H9 (cell line): ENCODE data around the gene PLCH2. TPM values are rescaled to one million over a fixed set of nuclear protein-coding genes. Genes with fewer than 3 reads are reported as not detected.

Source experiments
- DNase-seq: peaks from one replicate; pipeline ENCODE4 v3.0.0-alpha.2; 2017
- H2AFZ ChIP-seq: one replicate; pipeline ENCODE4 v1.6.1; 2013; ENCODE audit warnings: mild to moderate bottlenecking, low read length, control low read depth, moderate library complexity
- H2AK5ac ChIP-seq: 2 replicates; pipeline ENCODE4 v1.6.1; 2013; ENCODE audit warnings: low read length, control low read depth, mixed read lengths; ENCODE audit not compliant: insufficient read length
- H2BK120ac ChIP-seq: one replicate; pipeline ENCODE4 v1.6.1; 2013; ENCODE audit warnings: low read depth, mild to moderate bottlenecking, low read length, control low read depth, inconsistent platforms; ENCODE audit not compliant: poor library complexity, severe bottlenecking
- H2BK12ac ChIP-seq: 2 replicates; pipeline ENCODE4 v1.6.1; 2013; ENCODE audit warnings: low read length, control low read depth, mixed read lengths, low read depth; ENCODE audit not compliant: insufficient read length
- H2BK15ac ChIP-seq: 2 replicates; pipeline ENCODE4 v1.6.1; 2013; ENCODE audit warnings: low read depth, low read length, control low read depth
- H2BK20ac ChIP-seq: one replicate; pipeline ENCODE4 v1.6.1; 2013; ENCODE audit warnings: low read depth, mild to moderate bottlenecking, low read length, control low read depth, inconsistent platforms; ENCODE audit not compliant: poor library complexity, severe bottlenecking
- H2BK5ac ChIP-seq: 2 replicates; pipeline ENCODE4 v1.6.1; 2013; ENCODE audit warnings: low read length, control low read depth, mixed read lengths; ENCODE audit not compliant: insufficient read length
- H3K14ac ChIP-seq: 2 replicates; pipeline ENCODE4 v1.6.1; 2013; ENCODE audit warnings: low read length, control low read depth; ENCODE audit not compliant: insufficient read depth
- H3K18ac ChIP-seq: 2 replicates; pipeline ENCODE4 v1.6.1; 2013; ENCODE audit warnings: low read depth, mild to moderate bottlenecking, mixed read lengths, low read length, control low read depth; ENCODE audit not compliant: insufficient read length
- H3K23ac ChIP-seq: 2 replicates; pipeline ENCODE4 v1.6.1; 2013; ENCODE audit warnings: low read length, control low read depth, mixed read lengths, low read depth; ENCODE audit not compliant: insufficient read length
- H3K23me2 ChIP-seq: 2 replicates; pipeline ENCODE4 v1.6.1; 2013; ENCODE audit warnings: low read depth, mild to moderate bottlenecking, mixed read lengths, low read length, control low read depth; ENCODE audit not compliant: insufficient read length, poor library complexity, severe bottlenecking
- H3K27ac ChIP-seq: 2 replicates; pipeline ENCODE4 v1.5.1; 2013; ENCODE audit warnings: low read length, control low read depth, mixed read lengths, low read depth; ENCODE audit not compliant: insufficient read length
- H3K27me3 ChIP-seq: 2 replicates; pipeline ENCODE4 v1.6.1; 2013; ENCODE audit warnings: low read length, control low read depth, inconsistent platforms; ENCODE audit not compliant: insufficient read depth
- H3K4ac ChIP-seq: 2 replicates; pipeline ENCODE4 v1.6.1; 2013; ENCODE audit warnings: low read depth, mild to moderate bottlenecking, control low read depth, inconsistent platforms, low read length, moderate library complexity
- H3K4me1 ChIP-seq: 2 replicates; pipeline ENCODE4 v1.6.1; 2013; ENCODE audit warnings: low read length, control low read depth, inconsistent platforms; ENCODE audit not compliant: insufficient read depth
- H3K4me2 ChIP-seq: 2 replicates; pipeline ENCODE4 v1.6.1; 2013; ENCODE audit warnings: low read length, control low read depth, mixed read lengths; ENCODE audit not compliant: insufficient read length, insufficient read depth
- H3K56ac ChIP-seq: 2 replicates; pipeline ENCODE4 v1.6.1; 2013; ENCODE audit warnings: low read depth, mild to moderate bottlenecking, mixed read lengths, low read length, control low read depth; ENCODE audit not compliant: insufficient read length
- H3K79me1 ChIP-seq: 2 replicates; pipeline ENCODE4 v1.6.1; 2013; ENCODE audit warnings: low read depth, mild to moderate bottlenecking, moderate library complexity, low read length, control low read depth, inconsistent platforms; ENCODE audit not compliant: insufficient read depth, poor library complexity, severe bottlenecking
- H3K79me2 ChIP-seq: 2 replicates; pipeline ENCODE4 v1.6.1; 2013; ENCODE audit warnings: low read length, control low read depth, inconsistent platforms; ENCODE audit not compliant: insufficient read depth
- H3K9ac ChIP-seq: 2 replicates; pipeline ENCODE4 v1.6.1; 2013; ENCODE audit warnings: low read length, control low read depth, mixed read lengths; ENCODE audit not compliant: insufficient read length; ENCODE audit errors: extremely low read depth
- H3K9me3 ChIP-seq: one replicate; pipeline ENCODE4 v1.6.1; 2013; ENCODE audit warnings: low read depth, low read length, inconsistent platforms; ENCODE audit not compliant: control insufficient read depth
- H3T11ph ChIP-seq: one replicate; pipeline ENCODE4 v1.6.1; 2013; ENCODE audit warnings: mild to moderate bottlenecking, low read length, control low read depth, inconsistent platforms
- H4K20me1 ChIP-seq: one replicate; pipeline ENCODE4 v1.6.1; 2013; ENCODE audit not compliant: control insufficient read depth, insufficient read length, insufficient read depth
- H4K5ac ChIP-seq: 2 replicates; pipeline ENCODE4 v1.6.1; 2013; ENCODE audit warnings: low read depth, mild to moderate bottlenecking, mixed read lengths, low read length, control low read depth; ENCODE audit not compliant: insufficient read length
- H4K8ac ChIP-seq: replicated peaks from 2 replicates; pipeline ENCODE4 v1.6.1; 2013; ENCODE audit warnings: low read length, control low read depth, mixed read lengths, low read depth; ENCODE audit not compliant: insufficient read length
- H4K91ac ChIP-seq: 2 replicates; pipeline ENCODE4 v1.6.1; 2013; ENCODE audit warnings: low read depth, mild to moderate bottlenecking, moderate library complexity, mixed read lengths, low read length, control low read depth; ENCODE audit not compliant: insufficient read length
- H3K27ac Mint-ChIP-seq, 3 experiments: 2 replicates in 2 of 3; 3 replicates in 1 of 3; pipeline ENCODE4 v1.8.0; 2020 to 2021; ENCODE audit warnings: mixed read lengths in 3 of 3, mild to moderate bottlenecking in 1 of 3, moderate library complexity in 1 of 3
- H3K27me3 Mint-ChIP-seq: 2 replicates; pipeline ENCODE4 v1.8.0; 2021; ENCODE audit warnings: low read depth, mild to moderate bottlenecking, moderate library complexity, mixed read lengths
- H3K36me3 Mint-ChIP-seq, 3 experiments: 2 replicates in 2 of 3; 3 replicates in 1 of 3; pipeline ENCODE4 v1.8.0; 2020 to 2021; ENCODE audit warnings: low read depth in 3 of 3, mixed read lengths in 3 of 3; ENCODE audit not compliant: insufficient read depth in 1 of 3
- H3K4me1 Mint-ChIP-seq, 2 experiments: 2 replicates each; pipeline ENCODE4 v1.8.0; 2020; ENCODE audit warnings: mixed read lengths in 2 of 2
- H3K4me3 Mint-ChIP-seq, 2 experiments: 2 replicates in 1 of 2; 3 replicates in 1 of 2; pipeline ENCODE4 v1.8.0; 2020 to 2021; ENCODE audit warnings: mild to moderate bottlenecking in 2 of 2, mixed read lengths in 2 of 2, moderate library complexity in 1 of 2
- H3K9me3 Mint-ChIP-seq, 2 experiments: 2 replicates in 1 of 2; 3 replicates in 1 of 2; pipeline ENCODE4 v1.8.0; 2020; ENCODE audit warnings: mild to moderate bottlenecking in 2 of 2, mixed read lengths in 2 of 2, moderate library complexity in 1 of 2
- CTCF ChIP-seq: fragments of 200-600 bp; sonication (generic); conservative IDR thresholded peaks from 3 replicates; pipeline ENCODE4 v1.8.0; 2021; ENCODE audit warnings: antibody characterized with exemption, mild to moderate bottlenecking
- WGBS: extraction: QIAGEN DNeasy Blood & Tissue Kit; methylation state at CpG from one replicate; pipeline ENCODE4 v1.1.7; 2013; ENCODE audit warnings: missing lambda C conversion rate, low lambda C conversion rate, mixed read lengths; ENCODE audit not compliant: insufficient read length; ENCODE audit errors: extremely low coverage; 5-methylcytosine and 5-hydroxymethylcytosine counted together
- total RNA-seq: library from RNA; stranded (reverse); gene quantifications from 2 replicates; pipeline ENCODE4 v1.2.1, GENCODE V29; 2021

Gene PLCH2
- total RNA-seq, 1 experiment from 2014 or later: 0.09 TPM

DNA sequence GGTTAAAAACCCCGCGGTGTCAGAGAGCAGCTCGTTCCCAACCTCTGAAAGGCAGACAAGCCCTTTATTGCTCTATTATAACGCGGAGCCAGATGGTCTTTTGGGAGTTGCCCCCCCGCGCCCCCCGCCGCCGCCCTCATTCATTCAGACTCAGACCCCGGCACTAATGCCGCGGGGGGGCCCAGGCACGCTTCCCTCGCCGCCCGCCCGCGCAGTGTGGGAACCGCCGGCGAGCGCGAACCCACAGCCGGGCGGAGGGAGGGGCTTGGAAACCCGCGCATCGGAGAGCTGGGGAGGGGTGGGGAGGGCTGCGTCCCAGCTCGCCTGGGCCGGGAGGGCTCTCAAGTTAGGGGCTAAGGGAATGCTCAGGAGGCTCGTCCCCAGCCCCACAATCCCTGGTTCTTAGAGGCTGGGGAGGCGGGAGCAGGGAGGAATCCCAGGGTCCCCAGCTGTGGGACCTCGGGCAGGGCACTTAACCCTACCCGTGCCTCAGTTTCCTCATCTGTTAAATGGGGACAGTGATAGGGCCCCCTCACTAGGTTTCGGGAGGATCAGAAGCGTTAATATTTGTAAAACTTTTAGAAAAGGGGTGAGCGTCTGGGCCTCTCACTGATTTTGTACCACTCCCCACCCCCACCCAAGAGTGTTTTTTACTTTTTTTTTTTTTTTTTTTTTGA lies 64.9 kb downstream of the PLCH2 start:
- no peak overlapping the region for H2AFZ ChIP-seq
- H2BK20ac ChIP-seq: no peak overlapping the region
- Mint-ChIP-seq H3K27me3 (peaks cover 56% of the 10 kb centered on the region), H3K4me1 (peaks cover 3 to 24% of the 10 kb centered on the region in 2 experiments; a peak in 2 of 4 replicates), H3K4me3 (peak overlapping the region in 1 of 2 experiments; percentile 68; a peak in 2 of 5 replicates), H3K36me3 (no peaks in the 10 kb centered on the region), H3K9me3 (peaks cover 0 to 3% of the 10 kb centered on the region in 2 experiments; a peak in 2 of 5 replicates), H3K27ac (no peak overlapping the region)
- no peaks in the 10 kb centered on the region for H3K23me2 ChIP-seq
- no peak overlapping the region for H2BK120ac ChIP-seq
- H4K20me1 ChIP-seq: no peaks in the 10 kb centered on the region
- no peak overlapping the region for H2BK5ac ChIP-seq
- no peaks in the 10 kb centered on the region for H3K79me1 ChIP-seq
- H4K5ac ChIP-seq: no peak overlapping the region
- WGBS: no CpG with 5 or more reads among the region's 39 CpGs
- no peak overlapping the region for H2BK12ac ChIP-seq
- no peaks in the 10 kb centered on the region for H3K4me1 ChIP-seq
- DNase-seq: no peak
- H2AK5ac ChIP-seq: no peak overlapping the region
- no peak overlapping the region for H4K8ac ChIP-seq
- H3K27me3 ChIP-seq: no peaks in the 10 kb centered on the region; the same call in 1 of the 2 replicates
- H2BK15ac ChIP-seq: no peak overlapping the region
- H3K23ac ChIP-seq: no peak overlapping the region
- H3K9ac ChIP-seq: no peak overlapping the region
- H3K18ac ChIP-seq: no peak overlapping the region
- peak overlapping the region; percentile 29 for H3K4me2 ChIP-seq
- H3K9me3 ChIP-seq: no peaks in the 10 kb centered on the region
- no peak overlapping the region for H3K4ac ChIP-seq
- no peaks in the 10 kb centered on the region for H3K79me2 ChIP-seq
- H3K27ac ChIP-seq: no peak overlapping the region
- no peak for TF ChIP-seq CTCF
- H3T11ph ChIP-seq: no peak overlapping the region
- no peak overlapping the region for H3K14ac ChIP-seq
- no peak overlapping the region for H4K91ac ChIP-seq
- H3K56ac ChIP-seq: no peak overlapping the region
